GM12872 (cell line): ENCODE results near the gene SSR3.

Experiments used
- CTCF ChIP-seq: IDR thresholded peaks from 3 replicates; pipeline ENCODE4 v1.5.1; 2011; ENCODE audit warnings: low read depth, mild to moderate bottlenecking, low read length, moderate library complexity; ENCODE audit not compliant: insufficient read depth

SSR3 gene

GRCh38 chr3:156542101-156543042 is 12.5 kb downstream of the SSR3 start:
- TF ChIP-seq CTCF: no peak

GRCh38 chr3:156539802-156540201 is 15.1 kb downstream of the SSR3 start:
- TF ChIP-seq CTCF: no peak

- TF ChIP-seq CTCF: no peak
Measured at GRCh38 chr3:156539051-156539450, 15.9 kb downstream of the SSR3 start.

- no peak for TF ChIP-seq CTCF
Measured at GRCh38 chr3:156536524-156537316, 18.2 kb downstream of the SSR3 start.

- no peak for TF ChIP-seq CTCF
Measured at GRCh38 chr3:156535798-156536197, 19.1 kb downstream of the SSR3 start.

GRCh38 chr3:156535162-156535627 is 19.7 kb downstream of the SSR3 start:
- no peak for TF ChIP-seq CTCF

GRCh38 chr3:156533205-156533604 is 21.7 kb downstream of the SSR3 start:
- no peak for TF ChIP-seq CTCF
